WTC11 (cell line): ENCODE data around the gene FAM161A. TPM values are rescaled to one million over a fixed set of nuclear protein-coding genes. Genes with fewer than 3 reads are reported as not detected.

Experiments
- ATAC-seq: fragments of 200-7000 bp; cut with Tn5 transposase; 2 replicates; pipeline ENCODE4 v1.10.0; 2021; ENCODE audit warnings: mild to moderate bottlenecking, moderate library complexity
- CTCF ChIA-PET: fragments of 300-600 bp; sonication (Branson Sonifier 250); formaldehyde crosslinking; loops from one replicate; lab custom pipeline; 2021; ENCODE audit warnings: antibody characterized with exemption; lab: Charles Lee
- POLR2A ChIA-PET: fragments of 350-600 bp; sonication (Branson Sonifier 250); formaldehyde crosslinking; loops from one replicate; lab custom pipeline; 2021; ENCODE audit warnings: antibody characterized with exemption; lab: Charles Lee
- DNase-seq: peaks from one replicate; pipeline ENCODE4 v3.0.0; 2021; ENCODE audit warnings: low spot score
- H3K27ac Mint-ChIP-seq: 2 replicates; pipeline ENCODE4 v1.8.0; 2021; ENCODE audit warnings: mixed read lengths
- H3K27me3 Mint-ChIP-seq: 2 replicates; pipeline ENCODE4 v1.8.0; 2021; ENCODE audit warnings: low read depth, mild to moderate bottlenecking, moderate library complexity, mixed read lengths
- H3K36me3 Mint-ChIP-seq: 2 replicates; pipeline ENCODE4 v1.8.0; 2021; ENCODE audit warnings: mixed read lengths
- H3K4me1 Mint-ChIP-seq: 2 replicates; pipeline ENCODE4 v1.8.0; 2022; ENCODE audit warnings: mixed read lengths
- H3K4me3 Mint-ChIP-seq: 2 replicates; pipeline ENCODE4 v1.8.0; 2021; ENCODE audit warnings: mild to moderate bottlenecking, moderate library complexity, mixed read lengths
- H3K9me3 Mint-ChIP-seq: 2 replicates; pipeline ENCODE4 v1.8.0; 2021; ENCODE audit warnings: mixed read lengths
- CREB1 ChIP-seq: sonication (generic); formaldehyde crosslinking; IDR thresholded peaks from 2 replicates; pipeline ENCODE4 v1.8.0; 2023; ENCODE audit warnings: mild to moderate bottlenecking, missing genetic modification reagents
- ELF4 ChIP-seq: sonication (generic); formaldehyde crosslinking; IDR thresholded peaks from 2 replicates; pipeline ENCODE4 v1.8.1; 2022; ENCODE audit warnings: low read depth, mild to moderate bottlenecking, moderate library complexity, missing genetic modification reagents
- ETV6 ChIP-seq: sonication (generic); formaldehyde crosslinking; IDR thresholded peaks from 2 replicates; pipeline ENCODE4 v1.8.1; 2022; ENCODE audit warnings: mild to moderate bottlenecking, missing genetic modification reagents
- FOXK1 ChIP-seq: sonication (generic); formaldehyde crosslinking; IDR thresholded peaks from 2 replicates; pipeline ENCODE4 v1.8.0; 2022; ENCODE audit warnings: mild to moderate bottlenecking, moderate library complexity, missing genetic modification reagents
- HMGA2 ChIP-seq: fragments of 250-450 bp; sonication (Bioruptor Pico); IDR thresholded peaks from 2 replicates; pipeline ENCODE4 v1.4.0; 2021; ENCODE audit warnings: mild to moderate bottlenecking, moderate library complexity
- NFATC4 ChIP-seq: fragments of 250-450 bp; sonication (Bioruptor Pico); IDR thresholded peaks from 2 replicates; pipeline ENCODE4 v1.9.0; 2021; ENCODE audit warnings: mild to moderate bottlenecking
- NR2C2 ChIP-seq: sonication (generic); formaldehyde crosslinking; IDR thresholded peaks from 2 replicates; pipeline ENCODE4 v1.8.0; 2022; ENCODE audit warnings: mild to moderate bottlenecking, missing genetic modification reagents
- SMAD3 ChIP-seq: sonication (generic); formaldehyde crosslinking; IDR thresholded peaks from 2 replicates; pipeline ENCODE4 v1.8.0; 2022; ENCODE audit warnings: missing genetic modification reagents, mild to moderate bottlenecking, borderline replicate concordance
- SP1 ChIP-seq: sonication (generic); formaldehyde crosslinking; conservative IDR thresholded peaks from 2 replicates; pipeline ENCODE4 v1.8.1; 2022; ENCODE audit warnings: missing genetic modification reagents
- TEAD4 ChIP-seq: sonication (generic); formaldehyde crosslinking; IDR thresholded peaks from 2 replicates; pipeline ENCODE4 v1.8.0; 2022; ENCODE audit warnings: mild to moderate bottlenecking, missing genetic modification reagents
- ZNF219 ChIP-seq: sonication (generic); formaldehyde crosslinking; IDR thresholded peaks from 2 replicates; pipeline ENCODE4 v1.8.0; 2023; ENCODE audit warnings: missing genetic modification reagents, mild to moderate bottlenecking, borderline replicate concordance
- total RNA-seq: library from RNA; stranded (reverse); gene quantifications from 3 replicates; pipeline ENCODE4 v1.2.3, GENCODE V29; 2021
- TF ChIP-seq, protein P1 (sequence below): sonication (generic); formaldehyde crosslinking; IDR thresholded peaks from 2 replicates; pipeline ENCODE4 v1.8.1; 2023; ENCODE audit warnings: mild to moderate bottlenecking, missing genetic modification reagents, borderline replicate concordance
- TF ChIP-seq, protein P2 (sequence below): sonication (generic); formaldehyde crosslinking; IDR thresholded peaks from 2 replicates; pipeline ENCODE4 v1.8.1; 2022; ENCODE audit warnings: missing genetic modification reagents, borderline replicate concordance
- TF ChIP-seq, protein P3 (sequence below): fragments of 250-450 bp; sonication (Bioruptor Pico); IDR thresholded peaks from 2 replicates; pipeline ENCODE4 v1.9.0; 2021; ENCODE audit warnings: mild to moderate bottlenecking
- TF ChIP-seq, protein P4 (sequence below): sonication (generic); formaldehyde crosslinking; IDR thresholded peaks from 2 replicates; pipeline ENCODE4 v1.8.1; 2023; ENCODE audit warnings: mild to moderate bottlenecking, missing genetic modification reagents
- TF ChIP-seq, protein P5 (sequence below): sonication (generic); formaldehyde crosslinking; conservative IDR thresholded peaks from 2 replicates; pipeline ENCODE4 v1.8.1; 2023; ENCODE audit warnings: mild to moderate bottlenecking, low read depth, missing genetic modification reagents, moderate library complexity
- TF ChIP-seq, protein P6 (sequence below): sonication (generic); formaldehyde crosslinking; IDR thresholded peaks from 2 replicates; pipeline ENCODE4 v1.8.0; 2023; ENCODE audit warnings: mild to moderate bottlenecking, missing genetic modification reagents

FAM161A gene
- total RNA-seq, 1 experiment from 2014 or later = 12.4 TPM

DNA sequence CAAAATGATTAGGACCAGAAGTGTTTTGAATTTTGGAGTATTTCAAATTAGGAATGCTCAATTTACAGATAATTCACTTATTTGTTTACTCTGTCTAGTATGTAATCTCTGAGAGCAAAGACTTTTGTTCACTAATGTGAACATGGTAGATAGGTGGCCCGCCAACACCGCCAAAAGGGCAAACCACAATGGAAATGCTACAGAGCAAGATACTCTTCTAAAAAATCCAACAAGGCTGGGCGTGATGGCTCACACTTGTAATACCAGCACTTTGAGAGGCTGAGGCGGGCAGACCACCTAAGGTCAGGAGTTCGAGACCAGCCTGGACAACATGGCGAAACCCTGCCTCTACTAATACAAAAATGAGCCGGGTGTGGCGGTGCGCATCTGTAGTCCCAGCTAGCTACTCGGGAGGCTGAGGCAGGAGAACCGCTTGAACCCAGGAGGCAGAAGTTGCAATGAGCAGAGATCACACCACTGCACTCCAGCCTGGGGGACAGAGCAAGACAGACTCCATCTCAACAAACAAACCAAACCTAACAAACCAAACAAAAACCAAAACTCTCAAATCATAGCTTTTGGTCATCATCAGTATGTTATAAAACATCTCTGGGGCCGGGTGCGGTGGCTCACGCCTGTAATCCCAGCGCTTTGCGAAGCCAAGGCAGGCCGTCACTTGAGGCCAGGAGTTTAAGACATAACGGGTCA is 32.2 kb upstream of the FAM161A start:
- ChIA-PET POLR2A (no interaction called here), CTCF (no interaction called here)
- peak overlapping the region; percentile 99 for H3K4me3 Mint-ChIP-seq
- no peak for DNase-seq
- no peaks in the 10 kb centered on the region for H3K9me3 Mint-ChIP-seq
- no peak for ATAC-seq
- H3K4me1 Mint-ChIP-seq = peaks cover 19% of the 10 kb centered on the region
- H3K27ac Mint-ChIP-seq = peak overlapping the region; percentile 78
- TF ChIP-seq ELF4 (CRISPR knock-in tag) (no peak), HMGA2 (CRISPR knock-in tag) (no peak), SMAD3 (CRISPR knock-in tag) (no peak), ZNF219 (CRISPR knock-in tag) (no peak), TEAD4 (CRISPR knock-in tag) (no peak), NR2C2 (CRISPR knock-in tag) (no peak), FOXK1 (CRISPR knock-in tag) (no peak), SP1 (CRISPR knock-in tag) (no peak)
- TF ChIP-seq, protein P1, sequence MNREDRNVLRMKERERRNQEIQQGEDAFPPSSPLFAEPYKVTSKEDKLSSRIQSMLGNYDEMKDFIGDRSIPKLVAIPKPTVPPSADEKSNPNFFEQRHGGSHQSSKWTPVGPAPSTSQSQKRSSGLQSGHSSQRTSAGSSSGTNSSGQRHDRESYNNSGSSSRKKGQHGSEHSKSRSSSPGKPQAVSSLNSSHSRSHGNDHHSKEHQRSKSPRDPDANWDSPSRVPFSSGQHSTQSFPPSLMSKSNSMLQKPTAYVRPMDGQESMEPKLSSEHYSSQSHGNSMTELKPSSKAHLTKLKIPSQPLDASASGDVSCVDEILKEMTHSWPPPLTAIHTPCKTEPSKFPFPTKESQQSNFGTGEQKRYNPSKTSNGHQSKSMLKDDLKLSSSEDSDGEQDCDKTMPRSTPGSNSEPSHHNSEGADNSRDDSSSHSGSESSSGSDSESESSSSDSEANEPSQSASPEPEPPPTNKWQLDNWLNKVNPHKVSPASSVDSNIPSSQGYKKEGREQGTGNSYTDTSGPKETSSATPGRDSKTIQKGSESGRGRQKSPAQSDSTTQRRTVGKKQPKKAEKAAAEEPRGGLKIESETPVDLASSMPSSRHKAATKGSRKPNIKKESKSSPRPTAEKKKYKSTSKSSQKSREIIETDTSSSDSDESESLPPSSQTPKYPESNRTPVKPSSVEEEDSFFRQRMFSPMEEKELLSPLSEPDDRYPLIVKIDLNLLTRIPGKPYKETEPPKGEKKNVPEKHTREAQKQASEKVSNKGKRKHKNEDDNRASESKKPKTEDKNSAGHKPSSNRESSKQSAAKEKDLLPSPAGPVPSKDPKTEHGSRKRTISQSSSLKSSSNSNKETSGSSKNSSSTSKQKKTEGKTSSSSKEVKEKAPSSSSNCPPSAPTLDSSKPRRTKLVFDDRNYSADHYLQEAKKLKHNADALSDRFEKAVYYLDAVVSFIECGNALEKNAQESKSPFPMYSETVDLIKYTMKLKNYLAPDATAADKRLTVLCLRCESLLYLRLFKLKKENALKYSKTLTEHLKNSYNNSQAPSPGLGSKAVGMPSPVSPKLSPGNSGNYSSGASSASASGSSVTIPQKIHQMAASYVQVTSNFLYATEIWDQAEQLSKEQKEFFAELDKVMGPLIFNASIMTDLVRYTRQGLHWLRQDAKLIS (CRISPR knock-in tag) = no peak
- TF ChIP-seq, protein P2, sequence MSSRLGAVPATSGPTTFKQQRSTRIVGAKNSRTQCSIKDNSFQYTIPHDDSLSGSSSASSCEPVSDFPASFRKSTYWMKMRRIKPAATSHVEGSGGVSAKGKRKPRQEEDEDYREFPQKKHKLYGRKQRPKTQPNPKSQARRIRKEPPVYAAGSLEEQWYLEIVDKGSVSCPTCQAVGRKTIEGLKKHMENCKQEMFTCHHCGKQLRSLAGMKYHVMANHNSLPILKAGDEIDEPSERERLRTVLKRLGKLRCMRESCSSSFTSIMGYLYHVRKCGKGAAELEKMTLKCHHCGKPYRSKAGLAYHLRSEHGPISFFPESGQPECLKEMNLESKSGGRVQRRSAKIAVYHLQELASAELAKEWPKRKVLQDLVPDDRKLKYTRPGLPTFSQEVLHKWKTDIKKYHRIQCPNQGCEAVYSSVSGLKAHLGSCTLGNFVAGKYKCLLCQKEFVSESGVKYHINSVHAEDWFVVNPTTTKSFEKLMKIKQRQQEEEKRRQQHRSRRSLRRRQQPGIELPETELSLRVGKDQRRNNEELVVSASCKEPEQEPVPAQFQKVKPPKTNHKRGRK (CRISPR knock-in tag) = no peak
- TF ChIP-seq, protein P3, sequence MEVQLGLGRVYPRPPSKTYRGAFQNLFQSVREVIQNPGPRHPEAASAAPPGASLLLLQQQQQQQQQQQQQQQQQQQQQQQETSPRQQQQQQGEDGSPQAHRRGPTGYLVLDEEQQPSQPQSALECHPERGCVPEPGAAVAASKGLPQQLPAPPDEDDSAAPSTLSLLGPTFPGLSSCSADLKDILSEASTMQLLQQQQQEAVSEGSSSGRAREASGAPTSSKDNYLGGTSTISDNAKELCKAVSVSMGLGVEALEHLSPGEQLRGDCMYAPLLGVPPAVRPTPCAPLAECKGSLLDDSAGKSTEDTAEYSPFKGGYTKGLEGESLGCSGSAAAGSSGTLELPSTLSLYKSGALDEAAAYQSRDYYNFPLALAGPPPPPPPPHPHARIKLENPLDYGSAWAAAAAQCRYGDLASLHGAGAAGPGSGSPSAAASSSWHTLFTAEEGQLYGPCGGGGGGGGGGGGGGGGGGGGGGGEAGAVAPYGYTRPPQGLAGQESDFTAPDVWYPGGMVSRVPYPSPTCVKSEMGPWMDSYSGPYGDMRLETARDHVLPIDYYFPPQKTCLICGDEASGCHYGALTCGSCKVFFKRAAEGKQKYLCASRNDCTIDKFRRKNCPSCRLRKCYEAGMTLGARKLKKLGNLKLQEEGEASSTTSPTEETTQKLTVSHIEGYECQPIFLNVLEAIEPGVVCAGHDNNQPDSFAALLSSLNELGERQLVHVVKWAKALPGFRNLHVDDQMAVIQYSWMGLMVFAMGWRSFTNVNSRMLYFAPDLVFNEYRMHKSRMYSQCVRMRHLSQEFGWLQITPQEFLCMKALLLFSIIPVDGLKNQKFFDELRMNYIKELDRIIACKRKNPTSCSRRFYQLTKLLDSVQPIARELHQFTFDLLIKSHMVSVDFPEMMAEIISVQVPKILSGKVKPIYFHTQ = no peak
- TF ChIP-seq, protein P4, sequence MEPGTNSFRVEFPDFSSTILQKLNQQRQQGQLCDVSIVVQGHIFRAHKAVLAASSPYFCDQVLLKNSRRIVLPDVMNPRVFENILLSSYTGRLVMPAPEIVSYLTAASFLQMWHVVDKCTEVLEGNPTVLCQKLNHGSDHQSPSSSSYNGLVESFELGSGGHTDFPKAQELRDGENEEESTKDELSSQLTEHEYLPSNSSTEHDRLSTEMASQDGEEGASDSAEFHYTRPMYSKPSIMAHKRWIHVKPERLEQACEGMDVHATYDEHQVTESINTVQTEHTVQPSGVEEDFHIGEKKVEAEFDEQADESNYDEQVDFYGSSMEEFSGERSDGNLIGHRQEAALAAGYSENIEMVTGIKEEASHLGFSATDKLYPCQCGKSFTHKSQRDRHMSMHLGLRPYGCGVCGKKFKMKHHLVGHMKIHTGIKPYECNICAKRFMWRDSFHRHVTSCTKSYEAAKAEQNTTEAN = no peak
- peaks cover 62% of the 10 kb centered on the region for H3K36me3 Mint-ChIP-seq
- no peaks in the 10 kb centered on the region for H3K27me3 Mint-ChIP-seq

DNA sequence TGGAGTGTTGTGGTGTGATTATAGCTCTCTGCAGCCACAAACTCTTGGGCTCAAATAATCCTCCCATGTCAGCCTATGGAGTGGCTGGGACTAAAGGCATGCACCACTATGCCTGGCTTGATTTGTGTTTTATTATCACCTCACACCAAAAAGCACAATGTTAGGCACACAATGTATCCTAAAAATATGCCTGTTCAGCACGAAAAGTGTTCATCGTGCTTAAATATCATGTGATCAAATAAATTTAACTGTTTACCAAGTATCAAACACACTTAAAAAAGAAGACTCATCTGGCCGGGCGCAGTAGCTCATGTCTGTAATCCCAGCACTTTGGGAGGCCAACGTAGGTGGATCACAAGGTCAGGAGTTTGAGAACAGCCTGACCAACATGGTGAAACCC is 29.0 kb upstream of the FAM161A start:
- ChIA-PET CTCF (no interaction called here), POLR2A (interaction anchor here (0.7 kb wide), 1 partner anchor 435 kb away, joined by 3 read pairs; no protein-coding TSS in a partner anchor)
- Mint-ChIP-seq H3K9me3 (no peaks in the 10 kb centered on the region), H3K4me1 (peaks cover 16% of the 10 kb centered on the region), H3K4me3 (no peak overlapping the region), H3K27ac (no peak overlapping the region), H3K27me3 (no peaks in the 10 kb centered on the region), H3K36me3 (peaks cover 85% of the 10 kb centered on the region)
- ATAC-seq = no peak
- no peak for DNase-seq
- no peak for TF ChIP-seq SMAD3 (CRISPR knock-in tag)
- TF ChIP-seq, protein P5, sequence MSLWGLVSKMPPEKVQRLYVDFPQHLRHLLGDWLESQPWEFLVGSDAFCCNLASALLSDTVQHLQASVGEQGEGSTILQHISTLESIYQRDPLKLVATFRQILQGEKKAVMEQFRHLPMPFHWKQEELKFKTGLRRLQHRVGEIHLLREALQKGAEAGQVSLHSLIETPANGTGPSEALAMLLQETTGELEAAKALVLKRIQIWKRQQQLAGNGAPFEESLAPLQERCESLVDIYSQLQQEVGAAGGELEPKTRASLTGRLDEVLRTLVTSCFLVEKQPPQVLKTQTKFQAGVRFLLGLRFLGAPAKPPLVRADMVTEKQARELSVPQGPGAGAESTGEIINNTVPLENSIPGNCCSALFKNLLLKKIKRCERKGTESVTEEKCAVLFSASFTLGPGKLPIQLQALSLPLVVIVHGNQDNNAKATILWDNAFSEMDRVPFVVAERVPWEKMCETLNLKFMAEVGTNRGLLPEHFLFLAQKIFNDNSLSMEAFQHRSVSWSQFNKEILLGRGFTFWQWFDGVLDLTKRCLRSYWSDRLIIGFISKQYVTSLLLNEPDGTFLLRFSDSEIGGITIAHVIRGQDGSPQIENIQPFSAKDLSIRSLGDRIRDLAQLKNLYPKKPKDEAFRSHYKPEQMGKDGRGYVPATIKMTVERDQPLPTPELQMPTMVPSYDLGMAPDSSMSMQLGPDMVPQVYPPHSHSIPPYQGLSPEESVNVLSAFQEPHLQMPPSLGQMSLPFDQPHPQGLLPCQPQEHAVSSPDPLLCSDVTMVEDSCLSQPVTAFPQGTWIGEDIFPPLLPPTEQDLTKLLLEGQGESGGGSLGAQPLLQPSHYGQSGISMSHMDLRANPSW = no peak
- TF ChIP-seq CREB1 (CRISPR knock-in tag) = no peak
- TF ChIP-seq NFATC4 = no peak
- no peak for TF ChIP-seq NR2C2 (CRISPR knock-in tag)
- TF ChIP-seq, protein P6, sequence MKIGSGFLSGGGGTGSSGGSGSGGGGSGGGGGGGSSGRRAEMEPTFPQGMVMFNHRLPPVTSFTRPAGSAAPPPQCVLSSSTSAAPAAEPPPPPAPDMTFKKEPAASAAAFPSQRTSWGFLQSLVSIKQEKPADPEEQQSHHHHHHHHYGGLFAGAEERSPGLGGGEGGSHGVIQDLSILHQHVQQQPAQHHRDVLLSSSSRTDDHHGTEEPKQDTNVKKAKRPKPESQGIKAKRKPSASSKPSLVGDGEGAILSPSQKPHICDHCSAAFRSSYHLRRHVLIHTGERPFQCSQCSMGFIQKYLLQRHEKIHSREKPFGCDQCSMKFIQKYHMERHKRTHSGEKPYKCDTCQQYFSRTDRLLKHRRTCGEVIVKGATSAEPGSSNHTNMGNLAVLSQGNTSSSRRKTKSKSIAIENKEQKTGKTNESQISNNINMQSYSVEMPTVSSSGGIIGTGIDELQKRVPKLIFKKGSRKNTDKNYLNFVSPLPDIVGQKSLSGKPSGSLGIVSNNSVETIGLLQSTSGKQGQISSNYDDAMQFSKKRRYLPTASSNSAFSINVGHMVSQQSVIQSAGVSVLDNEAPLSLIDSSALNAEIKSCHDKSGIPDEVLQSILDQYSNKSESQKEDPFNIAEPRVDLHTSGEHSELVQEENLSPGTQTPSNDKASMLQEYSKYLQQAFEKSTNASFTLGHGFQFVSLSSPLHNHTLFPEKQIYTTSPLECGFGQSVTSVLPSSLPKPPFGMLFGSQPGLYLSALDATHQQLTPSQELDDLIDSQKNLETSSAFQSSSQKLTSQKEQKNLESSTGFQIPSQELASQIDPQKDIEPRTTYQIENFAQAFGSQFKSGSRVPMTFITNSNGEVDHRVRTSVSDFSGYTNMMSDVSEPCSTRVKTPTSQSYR (CRISPR knock-in tag) = no peak
- TF ChIP-seq ETV6 = no peak
- TF ChIP-seq, protein P4 = no peak
